OCI-LY3 (cell line): ENCODE data around the gene LRRC56.
"Not testable (repeated sequence)": the region's sequence is repeated elsewhere in the genome, so short reads cannot be mapped to it uniquely, and the experiment has no call there.

Experiments used
- CTCF ChIP-seq: fragments of 200-600, 300-600 bp; sonication (generic); IDR thresholded peaks from 2 replicates; pipeline ENCODE4 v1.5.1; 2014; ENCODE audit warnings: antibody characterized with exemption, low read length, low read depth
- EZH2phosphoT487 ChIP-seq: fragments of 200-600 bp; shearing (Covaris generic); IDR thresholded peaks from 2 replicates; pipeline ENCODE4 v1.6.1; 2018; ENCODE audit warnings: antibody characterized with exemption, mixed run types, low read depth

GRCh38 chr11:574031-574570 is 36.8 kb downstream of the LRRC56 start:
- not testable (repeated sequence) for TF ChIP-seq CTCF, EZH2phosphoT487
